ENCODE measurements around the gene HSD17B2. TPM values are rescaled to one million over a fixed set of nuclear protein-coding genes. Genes with fewer than 3 reads are reported as not detected.

The HSD17B2 gene
- total RNA-seq, 1 donor from 2014 or later, result 0.29 TPM

GRCh38 chr16:82082543-82083244, 47.6 kb downstream of the HSD17B2 start:
- TF ChIP-seq CTCF (conservative IDR thresholded peaks at IDR 0.05; ENCODE audit: low read depth, low read length), result no peak
- no peak for DNase-seq (ENCODE audit: low read depth)
- H3K4me3 ChIP-seq (ENCODE audit: low read depth, low read length), result no peak overlapping the region

GRCh38 chr16:82083710-82084353, 48.8 kb downstream of the HSD17B2 start:
- TF ChIP-seq CTCF (conservative IDR thresholded peaks at IDR 0.05; ENCODE audit: low read depth, low read length), result no peak
- no peak for DNase-seq (ENCODE audit: low read depth)
- H3K4me3 ChIP-seq (ENCODE audit: low read depth, low read length), result no peak overlapping the region

- no peak for TF ChIP-seq CTCF (conservative IDR thresholded peaks at IDR 0.05; ENCODE audit: low read depth, low read length)
- DNase-seq (ENCODE audit: low read depth), result no peak
- H3K4me3 ChIP-seq (ENCODE audit: low read depth, low read length), result no peak overlapping the region
Measured at GRCh38 chr16:82085011-82085779, 50.1 kb downstream of the HSD17B2 start.

GRCh38 chr16:82088483-82088882, 53.4 kb downstream of the HSD17B2 start:
- no peak for TF ChIP-seq CTCF (conservative IDR thresholded peaks at IDR 0.05; ENCODE audit: low read depth, low read length)
- no peak for DNase-seq (ENCODE audit: low read depth)
- no peak overlapping the region for H3K4me3 ChIP-seq (ENCODE audit: low read depth, low read length)

GRCh38 chr16:82091241-82091640, 56.2 kb downstream of the HSD17B2 start:
- no peak for DNase-seq (ENCODE audit: low read depth)
- TF ChIP-seq CTCF (conservative IDR thresholded peaks at IDR 0.05; ENCODE audit: low read depth, low read length), result no peak
- no peak overlapping the region for H3K4me3 ChIP-seq (ENCODE audit: low read depth, low read length)

- H3K4me3 ChIP-seq (ENCODE audit: low read depth, low read length), result no peak overlapping the region
- no peak for DNase-seq (ENCODE audit: low read depth)
Measured at GRCh38 chr16:82092711-82093110, 57.7 kb downstream of the HSD17B2 start.

More at GRCh38 chr16:82092711-82093110, 57.7 kb downstream of the HSD17B2 start:
- TF ChIP-seq CTCF (conservative IDR thresholded peaks at IDR 0.05; ENCODE audit: low read depth, low read length), result no peak
